K562 (cell line): ENCODE measurements around the gene AMH. TPM values are rescaled to one million over a fixed set of nuclear protein-coding genes. Genes with fewer than 3 reads are reported as not detected.

Experiments used
- ATAC-seq: fragments of 200-7000 bp; cut with Tn5 transposase; 3 replicates; pipeline ENCODE4 v1.9.1; 2020; ENCODE audit warnings: moderate library complexity
- BruUV-seq: library from RNA; stranded (reverse); fragments of 400-500 nt; replicated peaks from 2 replicates; lab custom pipeline; 2021; lab: Mats Ljungman, UMichigan
- CTCF ChIA-PET: fragments of 300-600 bp; formaldehyde crosslinking; extraction: SDS; loops from one replicate; lab custom pipeline; 2021; ENCODE audit warnings: low intra/inter-chr PET ratio; lab: Yijun Ruan, JAX
- POLR2A ChIA-PET: fragments of 300-600, 350-650 bp; sonication (Branson Sonifier 250); formaldehyde crosslinking; extraction: SDS; loops from one replicate; lab custom pipeline; 2021; ENCODE audit warnings: antibody characterized with exemption, inconsistent platforms; lab: Yijun Ruan, JAX
- DNase-seq, 4 experiments: peaks; one replicate each; pipeline versions ENCODE4 v3.0.0 to v3.0.0-alpha.2; 2011 to 2018; ENCODE audit warnings: low spot score in 3 of 4, mixed read lengths in 3 of 4; ENCODE audit errors: extremely low read depth in 1 of 4
- FAIRE-seq: peaks from 2 replicates; lab custom pipeline; 2011; peaks lifted over from hg19 to GRCh38; lab: Jason Lieb, UNC
- H2AFZ ChIP-seq: 2 replicates; pipeline ENCODE4 v1.6.0; 2011; ENCODE audit warnings: low read depth, low read length, control low read depth, inconsistent platforms
- H3K27ac ChIP-seq: fragments of 200-600 bp; 3 replicates; pipeline ENCODE4 v1.8.0; 2011; ENCODE audit warnings: low read depth, mild to moderate bottlenecking, control low read depth, inconsistent platforms, low read length, moderate library complexity, mixed read lengths; ENCODE audit errors: extremely low read depth
- H3K27me3 ChIP-seq, 2 experiments: fragments of 300-600 bp in 1 of 2; 2 replicates in 1 of 2; 3 replicates in 1 of 2; pipeline versions ENCODE4 v1.6.0 to v1.8.0; 2011; ENCODE audit warnings: inconsistent platforms in 2 of 2, low read length in 2 of 2, mild to moderate bottlenecking in 1 of 2, mixed read lengths in 1 of 2, moderate library complexity in 1 of 2; ENCODE audit not compliant: control insufficient read depth in 2 of 2, insufficient read depth in 2 of 2
- H3K36me3 ChIP-seq: fragments of 300-600 bp; 3 replicates; pipeline ENCODE4 v1.8.0; 2011; ENCODE audit warnings: mild to moderate bottlenecking, low read length, inconsistent platforms; ENCODE audit not compliant: control insufficient read depth, insufficient read depth
- H3K4me1 ChIP-seq, 2 experiments: fragments of 200-600 bp in 1 of 2; replicated peaks in 1 of 2; 2 replicates in 1 of 2; 3 replicates in 1 of 2; pipeline versions ENCODE4 v1.5.1 to v1.8.0; 2011; ENCODE audit warnings: inconsistent platforms in 2 of 2, low read length in 2 of 2, mild to moderate bottlenecking in 1 of 2, mixed read lengths in 1 of 2, moderate library complexity in 1 of 2; ENCODE audit not compliant: control insufficient read depth in 2 of 2, insufficient read depth in 2 of 2
- H3K4me2 ChIP-seq: 2 replicates; pipeline ENCODE4 v1.6.1; 2011; ENCODE audit warnings: low read length, control low read depth, inconsistent platforms, mixed read lengths; ENCODE audit not compliant: insufficient read depth
- H3K4me3 ChIP-seq: fragments of 200-600 bp; sonication (generic), shearing (Covaris generic); 2 replicates; pipeline ENCODE4 v1.5.1; 2016; ENCODE audit warnings: control low read depth, inconsistent platforms
- H3K79me2 ChIP-seq: fragments of 200-600 bp; 3 replicates; pipeline ENCODE4 v1.8.0; 2011; ENCODE audit warnings: low read length, inconsistent platforms; ENCODE audit not compliant: control insufficient read depth, insufficient read depth
- H3K9ac ChIP-seq, 2 experiments: 2 replicates each; pipeline versions ENCODE4 v1.6.0 to v1.6.1; 2011; ENCODE audit warnings: low read depth in 2 of 2, low read length in 2 of 2, control low read depth in 1 of 2, inconsistent platforms in 1 of 2, mild to moderate bottlenecking in 1 of 2, mixed read lengths in 1 of 2; ENCODE audit not compliant: insufficient read depth in 1 of 2
- H3K9me1 ChIP-seq: one replicate; pipeline ENCODE4 v1.6.0; 2011; ENCODE audit warnings: inconsistent platforms, mild to moderate bottlenecking, low read length, moderate library complexity; ENCODE audit not compliant: control insufficient read depth, insufficient read depth
- H3K9me3 ChIP-seq: replicated peaks from 2 replicates; pipeline ENCODE4 v1.5.1; 2011; ENCODE audit warnings: low read depth, low read length, inconsistent platforms; ENCODE audit not compliant: control insufficient read depth, insufficient read depth
- H4K20me1 ChIP-seq: replicated peaks from 2 replicates; pipeline ENCODE4 v1.6.1; 2011; ENCODE audit warnings: low read length, inconsistent platforms, mixed read lengths; ENCODE audit not compliant: control insufficient read depth, insufficient read depth
- ATF1 ChIP-seq, 2 experiments: fragments of 450-650 bp in 1 of 2; IDR thresholded peaks; 2 replicates each; pipeline ENCODE4 v1.6.1; 2016; ENCODE audit warnings: missing compliant biosample characterization in 1 of 2, missing genetic modification characterization in 1 of 2
- ATF4 ChIP-seq: fragments of 450-650 bp; formaldehyde crosslinking; IDR thresholded peaks from 2 replicates; pipeline ENCODE4 v1.4.0; 2022; ENCODE audit warnings: mild to moderate bottlenecking, moderate library complexity
- HDGF ChIP-seq: fragments of 450-650 bp; IDR thresholded peaks from 2 replicates; pipeline ENCODE4 v1.6.1; 2016
- IFI16 ChIP-seq: fragments of 250-450 bp; sonication (Bioruptor Pico); IDR thresholded peaks from 2 replicates; pipeline ENCODE4 v2.1.2; 2022; ENCODE audit warnings: mild to moderate bottlenecking, inconsistent platforms
- LCOR ChIP-seq: sonication (generic); formaldehyde crosslinking; IDR thresholded peaks from 2 replicates; pipeline ENCODE4 v1.8.0; 2022; ENCODE audit warnings: mild to moderate bottlenecking, missing genetic modification reagents
- NELFE ChIP-seq: IDR thresholded peaks from 2 replicates; pipeline ENCODE4 v1.6.1; 2011; ENCODE audit warnings: mild to moderate bottlenecking; ENCODE audit not compliant: insufficient read depth, insufficient read length
- NFATC3 ChIP-seq: fragments of 450-650 bp; IDR thresholded peaks from 2 replicates; pipeline ENCODE4 v1.6.1; 2017; ENCODE audit warnings: mild to moderate bottlenecking
- NFIC ChIP-seq: fragments of 450-650 bp; IDR thresholded peaks from 2 replicates; pipeline ENCODE4 v1.6.1; 2017; ENCODE audit warnings: mild to moderate bottlenecking, inconsistent platforms
- POLR2G ChIP-seq: fragments of 200-400 bp; formaldehyde crosslinking; IDR thresholded peaks from 2 replicates; pipeline ENCODE4 v1.6.1; 2017; ENCODE audit warnings: low read depth, mild to moderate bottlenecking, antibody characterized with exemption, low read length, moderate library complexity
- RBM22 ChIP-seq: fragments of 200-400 bp; formaldehyde crosslinking; IDR thresholded peaks from 2 replicates; pipeline ENCODE4 v1.6.1; 2018; ENCODE audit warnings: low read length, low read depth; ENCODE audit not compliant: poor library complexity, severe bottlenecking
- SETDB1 ChIP-seq: IDR thresholded peaks from one replicate; pipeline ENCODE4 v1.6.1; 2012; ENCODE audit warnings: low read length, control low read depth, inconsistent platforms
- SPI1 ChIP-seq: IDR thresholded peaks from 2 replicates; pipeline ENCODE4 v1.6.1; 2011; ENCODE audit warnings: low read depth, low read length, control low read depth, borderline replicate concordance
- SRSF7 ChIP-seq: fragments of 200-400 bp; formaldehyde crosslinking; optimal IDR thresholded peaks from 2 replicates; pipeline ENCODE3; 2017; ENCODE audit warnings: mild to moderate bottlenecking, low read depth, low read length
- THRAP3 ChIP-seq: fragments of 450-650 bp; IDR thresholded peaks from 2 replicates; pipeline ENCODE4 v1.6.1; 2016; ENCODE audit warnings: mild to moderate bottlenecking, inconsistent platforms, borderline replicate concordance
- ZNF695 ChIP-seq: fragments of 450-650 bp; formaldehyde crosslinking; IDR thresholded peaks from 2 replicates; pipeline ENCODE4 v1.4.0; 2020; ENCODE audit warnings: mild to moderate bottlenecking, moderate library complexity
- WGBS: fragments of 100-300 bp; shearing (Covaris generic); methylation state at CpG from one replicate; pipeline ENCODE4 v1.1.6; 2016; ENCODE audit warnings: low coverage, mixed read lengths; ENCODE audit not compliant: insufficient coverage; ENCODE audit errors: missing lambda C conversion rate; 5-methylcytosine and 5-hydroxymethylcytosine counted together
- in situ Hi-C: fragments of 300-500 bp; cut with MboI; formaldehyde crosslinking; loops from 4 replicates; pipeline ENCODE4 v1.15.0; 2018; ENCODE audit warnings: inconsistent platforms, mixed read lengths
- intact Hi-C: fragments of 100-400 bp; cut with micrococcal nuclease; formaldehyde crosslinking; loops from 2 replicates; pipeline ENCODE4 v1.14.2; 2022
- polyA plus RNA-seq, 8 experiments: library from polyadenylated mRNA; depleted of rRNA in 4 of 8; stranded (reverse) in 5 of 8; unstranded in 3 of 8; fragments of >200 nt; fragmentation: Nextera tagmentation in 2 of 8; fragmentation: Illumina TruSeq in 1 of 8; extraction: Ambion mirVana in 2 of 8; extraction: Trizol in 1 of 8; gene quantifications; 2 replicates each; pipeline versions ENCODE4 v1.2.1 to v1.2.3, GENCODE V29; 2011 to 2014; ENCODE audit warnings: inconsistent platforms in 1 of 8, missing spikeins in 1 of 8
- total RNA-seq, 7 experiments: library from RNA; depleted of rRNA in 6 of 7; stranded (reverse); fragments of >200 nt in 6 of 7; fragmentation: Illumina TruSeq in 2 of 7; extraction: Trizol in 2 of 7; gene quantifications; 2 replicates each; pipeline versions ENCODE4 v1.2.1 to v1.2.3, GENCODE V29; 2011 to 2021; ENCODE audit warnings: low replicate concordance in 1 of 7

Gene AMH
- total and polyA plus RNA-seq, 9 of the 15 experiments (the other 6 are each of a cell fraction or from before 2014, with no cell fraction given): 0.29 to 27.4 (median 2.6) TPM; not detected in 2

GRCh38 chr19:2223391-2223790, 25.7 kb upstream of the AMH start (continued):
- TF ChIP-seq SETDB1: no peak
- TF ChIP-seq SRSF7: no peak
- no peak for TF ChIP-seq NFIC
- TF ChIP-seq IFI16 (CRISPR knock-in tag): no peak
- TF ChIP-seq HDGF: no peak
- no peak for TF ChIP-seq ATF1 (CRISPR knock-in tag; IDR thresholded peaks at IDR 0.05)
- TF ChIP-seq ATF1 (tag; IDR thresholded peaks at IDR 0.05): no peak
- TF ChIP-seq NELFE: no peak
- TF ChIP-seq SPI1: no peak
- TF ChIP-seq NFATC3: no peak
- TF ChIP-seq ZNF695 (CRISPR knock-in tag): no peak
- TF ChIP-seq ATF4 (CRISPR knock-in tag): no peak
- TF ChIP-seq THRAP3: no peak

GRCh38 chr19:2223959-2224358, 25.2 kb upstream of the AMH start:
- Histone ChIP-seq H3K9me1 (no peaks in the 10 kb centered on the region), H3K4me3 (no peak overlapping the region), H2AFZ (no peak overlapping the region), H3K9me3 (no peaks in the 10 kb centered on the region), H3K79me2 (no peaks in the 10 kb centered on the region), H3K27ac (no peak overlapping the region), H3K9ac (no peak overlapping the region; a peak in 1 of 4 replicates), H4K20me1 (no peaks in the 10 kb centered on the region), H3K4me1 (peaks cover 0 to 32% of the 10 kb centered on the region in 2 experiments; a peak in 1 of 5 replicates), H3K36me3 (peaks cover 91% of the 10 kb centered on the region; the same call in 2 of the 3 replicates), H3K27me3 (no peaks in the 10 kb centered on the region), H3K4me2 (no peak overlapping the region)
- intact Hi-C loops: no loop called here
- in situ Hi-C loops: no loop called here
- no TSS peak for BruUV-seq
- POLR2A ChIA-PET: no interaction called here
- peak; percentile 65 for TF ChIP-seq RBM22
- TF ChIP-seq POLR2G: peak; percentile 64
- TF ChIP-seq LCOR (CRISPR knock-in tag): no peak
- ATAC-seq (no peak), DNase-seq (no peak), FAIRE-seq (no peak)
- WGBS: 100% methylated on average over 14 of the region's 14 CpGs
- CTCF ChIA-PET: no interaction called here
